OCI-LY3 (cell line): ENCODE measurements around the gene C1orf87.

Source experiments
- EZH2phosphoT487 ChIP-seq: fragments of 200-600 bp; shearing (Covaris generic); IDR thresholded peaks from 2 replicates; pipeline ENCODE4 v1.6.1; 2018; ENCODE audit warnings: antibody characterized with exemption, mixed run types, low read depth
- TF ChIP-seq, protein P1 (sequence below): fragments of 200-600, 300-600 bp; sonication (generic); IDR thresholded peaks from 2 replicates; pipeline ENCODE4 v1.5.1; 2014; ENCODE audit warnings: antibody characterized with exemption, low read length, low read depth

DNA sequence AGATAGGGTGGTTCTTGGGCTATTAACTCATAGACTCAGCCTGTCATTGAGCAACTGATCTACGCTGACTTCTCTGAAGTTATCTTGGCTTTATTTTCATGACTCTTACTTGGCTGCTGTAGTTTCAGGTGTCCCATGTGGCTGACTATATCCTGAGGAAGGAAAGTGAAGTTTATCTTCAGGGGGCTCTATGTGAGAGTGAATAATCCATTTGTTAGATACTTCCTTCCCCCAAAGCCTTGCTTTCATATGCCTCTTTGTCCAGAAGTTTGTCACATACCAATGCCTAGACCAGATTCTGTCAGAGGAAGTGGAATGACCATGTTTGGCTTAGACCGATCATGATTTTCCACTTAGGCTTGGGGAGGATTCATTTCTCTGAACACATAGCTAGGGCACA lies 27.9 kb upstream of the C1orf87 start:
- TF ChIP-seq, protein P1, sequence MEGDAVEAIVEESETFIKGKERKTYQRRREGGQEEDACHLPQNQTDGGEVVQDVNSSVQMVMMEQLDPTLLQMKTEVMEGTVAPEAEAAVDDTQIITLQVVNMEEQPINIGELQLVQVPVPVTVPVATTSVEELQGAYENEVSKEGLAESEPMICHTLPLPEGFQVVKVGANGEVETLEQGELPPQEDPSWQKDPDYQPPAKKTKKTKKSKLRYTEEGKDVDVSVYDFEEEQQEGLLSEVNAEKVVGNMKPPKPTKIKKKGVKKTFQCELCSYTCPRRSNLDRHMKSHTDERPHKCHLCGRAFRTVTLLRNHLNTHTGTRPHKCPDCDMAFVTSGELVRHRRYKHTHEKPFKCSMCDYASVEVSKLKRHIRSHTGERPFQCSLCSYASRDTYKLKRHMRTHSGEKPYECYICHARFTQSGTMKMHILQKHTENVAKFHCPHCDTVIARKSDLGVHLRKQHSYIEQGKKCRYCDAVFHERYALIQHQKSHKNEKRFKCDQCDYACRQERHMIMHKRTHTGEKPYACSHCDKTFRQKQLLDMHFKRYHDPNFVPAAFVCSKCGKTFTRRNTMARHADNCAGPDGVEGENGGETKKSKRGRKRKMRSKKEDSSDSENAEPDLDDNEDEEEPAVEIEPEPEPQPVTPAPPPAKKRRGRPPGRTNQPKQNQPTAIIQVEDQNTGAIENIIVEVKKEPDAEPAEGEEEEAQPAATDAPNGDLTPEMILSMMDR = no peak
- no peak for TF ChIP-seq EZH2phosphoT487
